ENCODE data around the gene MYL7. TPM values are rescaled to one million over a fixed set of nuclear protein-coding genes. Genes with fewer than 3 reads are reported as not detected.

Gene MYL7
- total and polyA plus RNA-seq, 2 donors (not counting 3 experiments of a cell fraction or from before 2014, with no cell fraction given), result not detected

DNA sequence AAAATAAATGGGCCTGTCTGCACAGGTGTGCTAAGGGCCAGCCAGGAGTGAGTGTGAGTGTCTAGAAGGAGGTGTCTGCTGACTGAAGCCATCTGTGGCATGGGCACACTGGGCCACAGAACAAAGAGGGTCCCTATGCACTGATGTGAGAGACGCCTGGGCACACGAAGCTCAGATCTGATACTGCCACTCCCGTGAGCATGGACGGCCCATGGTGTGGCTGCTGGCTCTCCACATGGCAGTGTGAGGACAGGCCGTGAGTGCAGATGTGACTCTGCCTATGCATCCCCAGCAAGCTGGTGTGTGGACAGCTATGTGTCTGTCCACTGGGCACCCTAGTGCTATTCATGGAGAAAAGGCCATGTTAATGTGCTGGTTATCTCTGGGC lies 12.8 kb upstream of the MYL7 start:
- Histone ChIP-seq H3K79me2 (ENCODE audit: control insufficient read depth, insufficient read depth, low read length) (no peaks in the 10 kb centered on the region), H4K20me1 (replicated peaks; ENCODE audit: control insufficient read depth, extremely low read depth, insufficient read depth, low read length) (no peaks in the 10 kb centered on the region), H3K4me3 (replicated peaks in 1 of 3; ENCODE audit: insufficient read depth in 1 of 3, low read depth in 1 of 3, low read length in 3 of 3) (no peak overlapping the region), H3K36me3 (ENCODE audit: control insufficient read depth in 2 of 2, extremely low read depth in 1 of 2, insufficient read depth in 2 of 2, low read length in 2 of 2) (no peaks in the 10 kb centered on the region), H3K9ac (replicated peaks; ENCODE audit: extremely low read depth, insufficient read depth, low read length) (no peak overlapping the region), H3K9me1 (replicated peaks; ENCODE audit: control insufficient read depth, extremely low read depth, insufficient read depth, low read length) (no peaks in the 10 kb centered on the region), H3K9me3 (replicated peaks; ENCODE audit: control insufficient read depth, insufficient read depth, low read length) (no peaks in the 10 kb centered on the region), H3K27me3 (ENCODE audit: control insufficient read depth in 2 of 2, insufficient read depth in 2 of 2, low read length in 2 of 2) (no peaks in the 10 kb centered on the region), H3K4me2 (ENCODE audit: insufficient read depth, low read length) (no peak overlapping the region), H3K27ac (ENCODE audit: insufficient read depth, low read depth, low read length) (no peak overlapping the region), H3K4me1 (ENCODE audit: control insufficient read depth, extremely low read depth, insufficient read depth, low read length) (no peaks in the 10 kb centered on the region), H2AFZ (ENCODE audit: low read depth, low read length) (no peak overlapping the region)
- TF ChIP-seq JUN (IDR thresholded peaks at IDR 0.05; ENCODE audit: borderline replicate concordance, insufficient read depth, insufficient read length, low read depth), result no peak
- ChIA-PET CTCF (interaction anchor here (1.1 kb wide), 1 partner anchor 17 kb away, joined by 3 read pairs; no protein-coding TSS in a partner anchor), POLR2A (no interaction called here)
- no TSS peak for BruUV-seq (replicated peaks)
- dilution Hi-C loops (cut with MboI; ENCODE audit: extremely low pct_ligation_motif_present, low sequenced_read_pairs) (no loop called here), intact Hi-C loops (cut with micrococcal nuclease) (no loop called here)
- no peak for FAIRE-seq
- no peak for DNase-seq (ENCODE audit: low read depth, low spot score)

DNA sequence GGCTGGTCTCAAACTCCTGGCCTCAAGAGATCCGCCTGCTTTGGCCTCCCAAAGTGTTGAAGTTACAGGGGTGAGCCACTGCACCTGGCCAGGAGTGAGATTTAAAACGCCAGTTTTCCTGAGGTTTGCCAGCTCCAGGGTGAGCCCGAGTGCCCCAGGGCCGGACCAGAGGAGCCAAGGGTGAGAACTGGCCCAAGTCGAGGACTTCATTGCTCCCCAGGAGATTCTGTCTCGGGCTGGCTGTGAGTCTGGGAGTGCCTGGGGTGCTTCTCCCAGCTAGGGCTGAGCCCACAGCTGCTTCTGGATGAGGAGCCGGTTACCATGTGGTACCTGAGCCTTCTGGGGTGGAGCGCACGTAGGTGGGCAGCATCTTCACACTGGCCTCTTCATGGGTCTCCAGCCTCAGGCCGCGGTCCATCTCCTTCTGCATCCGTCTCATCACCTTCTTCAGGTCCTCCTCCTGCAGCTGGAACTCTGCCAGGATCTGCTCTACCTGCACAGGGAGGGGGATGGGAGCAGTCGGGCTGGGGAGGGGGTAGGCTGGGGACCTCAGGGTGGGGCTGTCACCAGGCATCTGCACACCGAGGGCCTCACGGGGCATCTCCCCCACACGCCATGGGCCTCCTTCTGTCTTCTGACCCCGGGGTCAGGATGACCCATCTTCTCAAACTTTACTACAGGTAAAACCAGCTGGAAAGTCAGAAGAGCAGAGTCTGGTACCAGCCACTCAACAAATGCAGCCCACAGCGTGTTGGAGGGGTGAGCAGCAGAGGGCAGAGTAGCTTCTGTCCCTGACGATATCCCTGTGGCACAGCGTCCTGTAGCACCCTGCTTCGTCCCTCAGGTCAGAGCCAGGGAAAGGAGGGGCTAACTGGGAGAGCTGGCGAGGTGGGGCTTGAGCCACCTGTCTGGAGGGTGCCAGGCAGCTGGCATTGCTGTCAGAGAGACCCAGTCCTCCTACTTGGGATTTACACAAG lies 12.1 kb upstream of the MYL7 start:
- no TSS peak for BruUV-seq (replicated peaks)
- Histone ChIP-seq H4K20me1 (replicated peaks; ENCODE audit: control insufficient read depth, extremely low read depth, insufficient read depth, low read length) (no peaks in the 10 kb centered on the region), H3K4me3 (replicated peaks in 1 of 3; ENCODE audit: insufficient read depth in 1 of 3, low read depth in 1 of 3, low read length in 3 of 3) (no peak overlapping the region), H3K9me1 (replicated peaks; ENCODE audit: control insufficient read depth, extremely low read depth, insufficient read depth, low read length) (no peaks in the 10 kb centered on the region), H3K79me2 (ENCODE audit: control insufficient read depth, insufficient read depth, low read length) (no peaks in the 10 kb centered on the region), H3K4me1 (ENCODE audit: control insufficient read depth, extremely low read depth, insufficient read depth, low read length) (no peaks in the 10 kb centered on the region), H3K36me3 (ENCODE audit: control insufficient read depth in 2 of 2, extremely low read depth in 1 of 2, insufficient read depth in 2 of 2, low read length in 2 of 2) (no peaks in the 10 kb centered on the region), H3K9me3 (replicated peaks; ENCODE audit: control insufficient read depth, insufficient read depth, low read length) (no peaks in the 10 kb centered on the region), H3K9ac (replicated peaks; ENCODE audit: extremely low read depth, insufficient read depth, low read length) (no peak overlapping the region), H3K27ac (ENCODE audit: insufficient read depth, low read depth, low read length) (no peak overlapping the region), H3K4me2 (ENCODE audit: insufficient read depth, low read length) (no peak overlapping the region), H2AFZ (ENCODE audit: low read depth, low read length) (no peak overlapping the region), H3K27me3 (ENCODE audit: control insufficient read depth in 2 of 2, insufficient read depth in 2 of 2, low read length in 2 of 2) (no peaks in the 10 kb centered on the region)
- POLR2A ChIA-PET, result no interaction called here
- dilution Hi-C loops (cut with MboI; ENCODE audit: extremely low pct_ligation_motif_present, low sequenced_read_pairs), result no loop called here
- intact Hi-C loops (cut with micrococcal nuclease), result no loop called here
- TF ChIP-seq MYC (IDR thresholded peaks at IDR 0.05; ENCODE audit: low read depth, low read length) (no peak), POLR2AphosphoS5 (IDR thresholded peaks at IDR 0.05; ENCODE audit: insufficient read depth, low read depth, low read length) (no peak), GATA2 (IDR thresholded peaks at IDR 0.05; ENCODE audit: insufficient read depth, insufficient read length, low read depth, low read length) (no peak), POLR2A (IDR thresholded peaks at IDR 0.05; ENCODE audit: low read depth, low read length) (no peak), FOS (IDR thresholded peaks at IDR 0.05; ENCODE audit: borderline replicate concordance, insufficient read depth, low read length) (no peak), EZH2 (IDR thresholded peaks at IDR 0.05; ENCODE audit: borderline replicate concordance, low read depth, low read length, severe bottlenecking) (no peak), JUN (IDR thresholded peaks at IDR 0.05; ENCODE audit: borderline replicate concordance, insufficient read depth, insufficient read length, low read depth) (no peak)
- TF ChIP-seq, protein P1, sequence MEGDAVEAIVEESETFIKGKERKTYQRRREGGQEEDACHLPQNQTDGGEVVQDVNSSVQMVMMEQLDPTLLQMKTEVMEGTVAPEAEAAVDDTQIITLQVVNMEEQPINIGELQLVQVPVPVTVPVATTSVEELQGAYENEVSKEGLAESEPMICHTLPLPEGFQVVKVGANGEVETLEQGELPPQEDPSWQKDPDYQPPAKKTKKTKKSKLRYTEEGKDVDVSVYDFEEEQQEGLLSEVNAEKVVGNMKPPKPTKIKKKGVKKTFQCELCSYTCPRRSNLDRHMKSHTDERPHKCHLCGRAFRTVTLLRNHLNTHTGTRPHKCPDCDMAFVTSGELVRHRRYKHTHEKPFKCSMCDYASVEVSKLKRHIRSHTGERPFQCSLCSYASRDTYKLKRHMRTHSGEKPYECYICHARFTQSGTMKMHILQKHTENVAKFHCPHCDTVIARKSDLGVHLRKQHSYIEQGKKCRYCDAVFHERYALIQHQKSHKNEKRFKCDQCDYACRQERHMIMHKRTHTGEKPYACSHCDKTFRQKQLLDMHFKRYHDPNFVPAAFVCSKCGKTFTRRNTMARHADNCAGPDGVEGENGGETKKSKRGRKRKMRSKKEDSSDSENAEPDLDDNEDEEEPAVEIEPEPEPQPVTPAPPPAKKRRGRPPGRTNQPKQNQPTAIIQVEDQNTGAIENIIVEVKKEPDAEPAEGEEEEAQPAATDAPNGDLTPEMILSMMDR (IDR thresholded peaks at IDR 0.05; ENCODE audit: extremely low read depth in 1 of 2, insufficient read depth in 1 of 2, low read depth in 1 of 2, low read length in 2 of 2), result no peak
- TF ChIP-seq, protein P2, sequence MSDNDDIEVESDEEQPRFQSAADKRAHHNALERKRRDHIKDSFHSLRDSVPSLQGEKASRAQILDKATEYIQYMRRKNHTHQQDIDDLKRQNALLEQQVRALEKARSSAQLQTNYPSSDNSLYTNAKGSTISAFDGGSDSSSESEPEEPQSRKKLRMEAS (IDR thresholded peaks at IDR 0.05; ENCODE audit: insufficient read depth, insufficient read length), result no peak
- no peak for DNase-seq (ENCODE audit: low read depth, low spot score)
- FAIRE-seq, result no peak
- CTCF ChIA-PET, result no interaction called here

All from endothelial cell of umbilical vein (primary cell).